Keratinocyte (primary cell): Measurements from ENCODE around the gene RAPGEF1. TPM values are rescaled to one million over a fixed set of nuclear protein-coding genes. Genes with fewer than 3 reads are reported as not detected.

Experiments
- DNase-seq: peaks from one replicate; pipeline ENCODE4 v3.0.0-alpha.2; 2011; ENCODE audit warnings: low read depth, missing footprints, low spot score
- FAIRE-seq: peaks from 2 replicates; lab custom pipeline; 2011; peaks lifted over from hg19 to GRCh38; lab: Jason Lieb, UNC
- H2AFZ ChIP-seq: 2 replicates; pipeline ENCODE4 v1.6.0; 2012; ENCODE audit warnings: low read length, control low read depth, inconsistent platforms; ENCODE audit not compliant: control insufficient read depth
- H3K27ac ChIP-seq: 2 replicates; pipeline ENCODE4 v1.5.1; 2011; ENCODE audit warnings: low read length; ENCODE audit not compliant: control insufficient read depth, insufficient read depth
- H3K27me3 ChIP-seq: 3 replicates; pipeline ENCODE4 v1.6.0; 2011; ENCODE audit warnings: low read length; ENCODE audit not compliant: control insufficient read depth, insufficient read depth; ENCODE audit errors: extremely low read depth
- H3K36me3 ChIP-seq, 2 experiments: 2 replicates in 1 of 2; 3 replicates in 1 of 2; pipeline ENCODE4 v1.5.1; 2011; ENCODE audit warnings: low read length in 2 of 2, mild to moderate bottlenecking in 1 of 2; ENCODE audit not compliant: control insufficient read depth in 2 of 2, insufficient read depth in 2 of 2; ENCODE audit errors: extremely low read depth in 1 of 2
- H3K4me1 ChIP-seq: 3 replicates; pipeline ENCODE4 v1.5.1; 2011; ENCODE audit warnings: low read length; ENCODE audit not compliant: control insufficient read depth, insufficient read depth; ENCODE audit errors: extremely low read depth
- H3K4me2 ChIP-seq: 3 replicates; pipeline ENCODE4 v1.6.0; 2011; ENCODE audit warnings: low read depth, low read length; ENCODE audit not compliant: control insufficient read depth, insufficient read depth; ENCODE audit errors: extremely low read depth
- H3K4me3 ChIP-seq, 3 experiments: fragments of 200-600 bp in 1 of 3; sonication (generic) in 1 of 3; 2 replicates in 2 of 3; 3 replicates in 1 of 3; pipeline ENCODE4 v1.5.1; 2011 to 2016; ENCODE audit warnings: low read length in 3 of 3, mild to moderate bottlenecking in 3 of 3, control low read depth in 2 of 3, inconsistent platforms in 1 of 3, low read depth in 1 of 3, mixed read lengths in 1 of 3, mixed run types in 1 of 3, moderate library complexity in 1 of 3; ENCODE audit not compliant: control insufficient read depth in 2 of 3, insufficient read depth in 2 of 3; ENCODE audit errors: extremely low read depth in 1 of 3
- H3K79me2 ChIP-seq: 2 replicates; pipeline ENCODE4 v1.6.0; 2012; ENCODE audit warnings: low read length; ENCODE audit not compliant: control insufficient read depth, insufficient read depth
- H3K9ac ChIP-seq: 3 replicates; pipeline ENCODE4 v1.6.0; 2011; ENCODE audit warnings: low read length; ENCODE audit not compliant: control insufficient read depth, insufficient read depth; ENCODE audit errors: extremely low read depth
- H3K9me1 ChIP-seq: 3 replicates; pipeline ENCODE4 v1.6.0; 2011; ENCODE audit warnings: low read length; ENCODE audit not compliant: control insufficient read depth, insufficient read depth; ENCODE audit errors: extremely low read depth
- H3K9me3 ChIP-seq: 2 replicates; pipeline ENCODE4 v1.5.1; 2012; ENCODE audit warnings: low read depth, low read length; ENCODE audit not compliant: control insufficient read depth
- H4K20me1 ChIP-seq: 3 replicates; pipeline ENCODE4 v1.6.0; 2011; ENCODE audit warnings: low read length; ENCODE audit not compliant: control insufficient read depth, insufficient read depth; ENCODE audit errors: extremely low read depth
- EZH2 ChIP-seq: IDR thresholded peaks from one replicate; pipeline ENCODE4 v1.6.1; 2012; ENCODE audit warnings: inconsistent platforms, mild to moderate bottlenecking, low read length, moderate library complexity
- dilution Hi-C: fragments of 300-500 bp; cut with MboI; formaldehyde crosslinking; loops from one replicate; pipeline ENCODE4 v1.7.0; 2020; ENCODE audit warnings: low sequenced_read_pairs; ENCODE audit not compliant: extremely low pct_ligation_motif_present
- polyA plus RNA-seq, 5 experiments: library from polyadenylated mRNA; depleted of rRNA in 3 of 5; stranded (reverse) in 3 of 5; stranded (forward) in 1 of 5; unstranded in 1 of 5; fragments of >200 nt; gene quantifications; 1 replicate in 1 of 5; 2 replicates in 3 of 5; 3 replicates in 1 of 5; pipeline versions ENCODE4 v1.2.1 to v1.2.3, GENCODE V29; 2011 to 2012; ENCODE audit warnings: missing spikeins in 2 of 5, low read depth in 1 of 5, low replicate concordance in 1 of 5
- TF ChIP-seq, protein P1 (sequence below), 3 experiments: IDR thresholded peaks in 1 of 3; conservative IDR thresholded peaks in 1 of 3; optimal IDR thresholded peaks in 1 of 3; 2 replicates in 2 of 3; 3 replicates in 1 of 3; pipeline versions ENCODE3 to v1.5.1; 2011; ENCODE audit warnings: low read length in 3 of 3, mild to moderate bottlenecking in 3 of 3, moderate library complexity in 2 of 3, control low read depth in 1 of 3, inconsistent platforms in 1 of 3; ENCODE audit not compliant: insufficient read depth in 2 of 3; ENCODE audit errors: extremely low read depth in 1 of 3

Gene RAPGEF1
- polyA plus RNA-seq, 1 donor (not counting 4 experiments of a cell fraction or from before 2014, with no cell fraction given), result 18.5 TPM

- TF ChIP-seq, protein P1, sequence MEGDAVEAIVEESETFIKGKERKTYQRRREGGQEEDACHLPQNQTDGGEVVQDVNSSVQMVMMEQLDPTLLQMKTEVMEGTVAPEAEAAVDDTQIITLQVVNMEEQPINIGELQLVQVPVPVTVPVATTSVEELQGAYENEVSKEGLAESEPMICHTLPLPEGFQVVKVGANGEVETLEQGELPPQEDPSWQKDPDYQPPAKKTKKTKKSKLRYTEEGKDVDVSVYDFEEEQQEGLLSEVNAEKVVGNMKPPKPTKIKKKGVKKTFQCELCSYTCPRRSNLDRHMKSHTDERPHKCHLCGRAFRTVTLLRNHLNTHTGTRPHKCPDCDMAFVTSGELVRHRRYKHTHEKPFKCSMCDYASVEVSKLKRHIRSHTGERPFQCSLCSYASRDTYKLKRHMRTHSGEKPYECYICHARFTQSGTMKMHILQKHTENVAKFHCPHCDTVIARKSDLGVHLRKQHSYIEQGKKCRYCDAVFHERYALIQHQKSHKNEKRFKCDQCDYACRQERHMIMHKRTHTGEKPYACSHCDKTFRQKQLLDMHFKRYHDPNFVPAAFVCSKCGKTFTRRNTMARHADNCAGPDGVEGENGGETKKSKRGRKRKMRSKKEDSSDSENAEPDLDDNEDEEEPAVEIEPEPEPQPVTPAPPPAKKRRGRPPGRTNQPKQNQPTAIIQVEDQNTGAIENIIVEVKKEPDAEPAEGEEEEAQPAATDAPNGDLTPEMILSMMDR (optimal IDR thresholded peaks at IDR 0.05 in 1 of 3, IDR thresholded peaks at IDR 0.05 in 1 of 3, conservative IDR thresholded peaks at IDR 0.05 in 1 of 3; ENCODE audit: extremely low read depth in 1 of 3, insufficient read depth in 2 of 3, low read length in 3 of 3), result no peak
- TF ChIP-seq EZH2, result no peak
- no peaks in the 10 kb centered on the region for H3K9me3 ChIP-seq
- no peaks in the 10 kb centered on the region for H3K79me2 ChIP-seq
- peaks cover 13 to 20% of the 10 kb centered on the region in 2 experiments for H3K36me3 ChIP-seq
- H3K9ac ChIP-seq, result no peak overlapping the region
- H3K4me1 ChIP-seq, result no peaks in the 10 kb centered on the region
- H3K27me3 ChIP-seq, result no peaks in the 10 kb centered on the region
- no peaks in the 10 kb centered on the region for H4K20me1 ChIP-seq
- dilution Hi-C loops, result no loop called here
- H3K9me1 ChIP-seq, result no peaks in the 10 kb centered on the region
- H3K27ac ChIP-seq, result no peak overlapping the region
- FAIRE-seq, result no peak
- no peak overlapping the region for H3K4me3 ChIP-seq
- no peak overlapping the region for H3K4me2 ChIP-seq
- no peak overlapping the region for H2AFZ ChIP-seq
- no peak for DNase-seq
Observed at GRCh38 chr9:131624636-131625507, 115.0 kb downstream of the RAPGEF1 start.

DNA sequence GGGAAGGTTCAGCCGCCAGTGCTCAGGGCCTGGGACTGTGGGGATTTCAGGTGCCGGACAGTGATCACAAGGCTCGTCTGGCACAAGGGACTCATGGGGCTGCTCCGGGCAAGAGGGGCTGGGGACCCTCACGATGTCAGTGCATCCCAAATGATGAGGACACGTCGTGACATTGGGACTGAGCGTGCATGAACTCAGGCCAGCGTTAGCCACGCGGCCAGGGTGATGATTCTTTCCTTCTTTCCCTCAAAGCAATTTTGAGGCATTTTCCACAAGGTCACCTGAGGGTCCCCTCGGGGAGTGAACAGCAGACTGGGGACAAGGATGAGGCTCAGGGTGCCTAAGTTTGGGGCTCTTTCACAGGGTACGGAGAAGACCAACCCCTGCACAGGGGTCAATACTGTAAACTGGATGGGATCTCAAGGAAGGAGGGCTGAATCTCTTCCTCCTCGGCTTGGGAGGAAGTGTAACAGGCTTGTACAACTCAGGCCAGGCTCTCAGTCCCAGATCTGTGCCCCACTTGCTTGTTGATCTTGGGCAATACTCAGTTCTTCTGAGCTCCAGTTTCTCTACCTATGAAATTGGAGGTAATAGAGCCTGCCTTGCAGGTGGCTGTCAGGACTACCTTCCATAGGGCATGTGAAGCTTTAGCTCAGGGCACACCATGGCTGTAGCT lies 116.1 kb downstream of the RAPGEF1 start:
- dilution Hi-C loops, result no loop called here
- no peak for TF ChIP-seq EZH2
- TF ChIP-seq, protein P1 (optimal IDR thresholded peaks at IDR 0.05 in 1 of 3, IDR thresholded peaks at IDR 0.05 in 1 of 3, conservative IDR thresholded peaks at IDR 0.05 in 1 of 3; ENCODE audit: extremely low read depth in 1 of 3, insufficient read depth in 2 of 3, low read length in 3 of 3), result no peak
- peaks cover 19 to 26% of the 10 kb centered on the region in 2 experiments for H3K36me3 ChIP-seq

More for the DNA sequence above, 116.1 kb downstream of the RAPGEF1 start:
- H3K9me3 ChIP-seq, result no peaks in the 10 kb centered on the region
- no peak overlapping the region for H3K9ac ChIP-seq
- H2AFZ ChIP-seq, result no peak overlapping the region
- DNase-seq, result no peak
- H3K27me3 ChIP-seq, result no peaks in the 10 kb centered on the region
- no peaks in the 10 kb centered on the region for H4K20me1 ChIP-seq
- H3K27ac ChIP-seq, result no peak overlapping the region
- no peaks in the 10 kb centered on the region for H3K9me1 ChIP-seq
- no peak overlapping the region for H3K4me2 ChIP-seq
- H3K79me2 ChIP-seq, result no peaks in the 10 kb centered on the region
- no peak overlapping the region for H3K4me3 ChIP-seq
- no peak for FAIRE-seq
- no peaks in the 10 kb centered on the region for H3K4me1 ChIP-seq
